Measurements from ENCODE around the gene MPC2. TPM values are rescaled to one million over a fixed set of nuclear protein-coding genes. Genes with fewer than 3 reads are reported as not detected.

Gene MPC2
- total RNA-seq, 1 experiment from 2014 or later, result 56.2 TPM

- no peaks in the 10 kb centered on the region for H3K27me3 ChIP-seq (replicated peaks; ENCODE audit: insufficient read depth, low read depth, low read length, poor library complexity)
- ChIA-PET POLR2A (ENCODE audit: low non-redundant PET) (no interaction called here), CTCF (no interaction called here)
- DNase-seq (ENCODE audit: low spot score), result no peak
- intact Hi-C loops (cut with micrococcal nuclease; ENCODE audit: unreplicated experiment), result no loop called here
- no peak overlapping the region for H3K4me3 ChIP-seq (ENCODE audit: low read depth, low read length, poor library complexity, severe bottlenecking)
- H3K4me1 ChIP-seq (ENCODE audit: insufficient read depth, low read length, poor library complexity, severe bottlenecking), result no peaks in the 10 kb centered on the region
- TF ChIP-seq CTCF (conservative IDR thresholded peaks at IDR 0.05; ENCODE audit: low read depth, low read length) (no peak), EZH2 (IDR thresholded peaks at IDR 0.05; ENCODE audit: borderline replicate concordance, low read depth, low read length, poor library complexity, severe bottlenecking) (no peak)
- H3K9me3 ChIP-seq (ENCODE audit: low read depth, low read length, poor library complexity, severe bottlenecking), result no peaks in the 10 kb centered on the region
- H3K27ac ChIP-seq (ENCODE audit: low read depth, low read length, poor library complexity, severe bottlenecking), result no peak overlapping the region
- peaks cover 12% of the 10 kb centered on the region for H3K36me3 ChIP-seq (ENCODE audit: insufficient read depth, low read length, poor library complexity, severe bottlenecking)
- BruUV-seq (replicated peaks), result no TSS peak
Observed at GRCh38 chr1:167981933-167982332, 45.1 kb upstream of the MPC2 start.

DNA sequence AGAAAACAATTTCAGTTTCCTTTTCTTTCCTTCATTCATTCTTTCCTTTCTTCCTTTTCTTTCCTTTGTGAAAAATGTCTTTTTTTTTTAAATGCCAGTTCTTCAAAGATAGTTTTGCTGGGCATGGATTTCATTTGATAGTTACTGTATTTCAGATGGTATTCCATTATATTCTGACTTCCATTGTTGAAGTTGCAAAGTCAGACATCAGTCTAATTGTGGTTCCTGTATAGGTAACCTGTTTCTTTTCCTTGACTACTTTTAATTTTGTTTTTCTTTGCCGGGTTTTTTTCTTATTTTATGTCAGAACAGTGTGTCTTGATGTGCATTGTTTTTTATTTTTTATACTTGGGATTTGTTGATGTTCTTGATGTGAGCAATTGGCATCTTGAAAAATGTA lies 40.4 kb upstream of the MPC2 start:
- H3K4me3 ChIP-seq (ENCODE audit: low read depth, low read length, poor library complexity, severe bottlenecking), result no peak overlapping the region
- no peak overlapping the region for H3K27ac ChIP-seq (ENCODE audit: low read depth, low read length, poor library complexity, severe bottlenecking)
- H3K36me3 ChIP-seq (ENCODE audit: insufficient read depth, low read length, poor library complexity, severe bottlenecking), result peaks cover 28% of the 10 kb centered on the region
- ChIA-PET POLR2A (ENCODE audit: low non-redundant PET) (no interaction called here), CTCF (no interaction called here)
- TF ChIP-seq EZH2 (IDR thresholded peaks at IDR 0.05; ENCODE audit: borderline replicate concordance, low read depth, low read length, poor library complexity, severe bottlenecking) (no peak), CTCF (conservative IDR thresholded peaks at IDR 0.05; ENCODE audit: low read depth, low read length) (no peak)
- H3K4me1 ChIP-seq (ENCODE audit: insufficient read depth, low read length, poor library complexity, severe bottlenecking), result no peaks in the 10 kb centered on the region
- no peaks in the 10 kb centered on the region for H3K9me3 ChIP-seq (ENCODE audit: low read depth, low read length, poor library complexity, severe bottlenecking)
- intact Hi-C loops (cut with micrococcal nuclease; ENCODE audit: unreplicated experiment), result no loop called here
- no peaks in the 10 kb centered on the region for H3K27me3 ChIP-seq (replicated peaks; ENCODE audit: insufficient read depth, low read depth, low read length, poor library complexity)
- no TSS peak for BruUV-seq (replicated peaks)
- no peak for DNase-seq (ENCODE audit: low spot score)

GRCh38 chr1:167974698-167975097 lies 37.8 kb upstream of the MPC2 start:
- TF ChIP-seq EZH2 (IDR thresholded peaks at IDR 0.05; ENCODE audit: borderline replicate concordance, low read depth, low read length, poor library complexity, severe bottlenecking) (no peak), CTCF (conservative IDR thresholded peaks at IDR 0.05; ENCODE audit: low read depth, low read length) (no peak)
- CTCF ChIA-PET, result no interaction called here
- POLR2A ChIA-PET (ENCODE audit: low non-redundant PET), result no interaction called here
- Histone ChIP-seq H3K4me1 (ENCODE audit: insufficient read depth, low read length, poor library complexity, severe bottlenecking) (no peaks in the 10 kb centered on the region), H3K4me3 (ENCODE audit: low read depth, low read length, poor library complexity, severe bottlenecking) (no peak overlapping the region), H3K36me3 (ENCODE audit: insufficient read depth, low read length, poor library complexity, severe bottlenecking) (peaks cover 28% of the 10 kb centered on the region), H3K27me3 (replicated peaks; ENCODE audit: insufficient read depth, low read depth, low read length, poor library complexity) (no peaks in the 10 kb centered on the region), H3K9me3 (ENCODE audit: low read depth, low read length, poor library complexity, severe bottlenecking) (no peaks in the 10 kb centered on the region), H3K27ac (ENCODE audit: low read depth, low read length, poor library complexity, severe bottlenecking) (no peak overlapping the region)
- no peak for DNase-seq (ENCODE audit: low spot score)
- no TSS peak for BruUV-seq (replicated peaks)
- intact Hi-C loops (cut with micrococcal nuclease; ENCODE audit: unreplicated experiment), result no loop called here
